Skin epidermis (tissue), 12 donors: ENCODE measurements around the gene KIR2DL1.
"Not testable (repeated sequence)": the region's sequence is repeated elsewhere in the genome, so short reads cannot be mapped to it uniquely, and the experiment has no call there.

Experiments used
- H3K27ac ChIP-seq, 21 experiments: fragments of 200-600 bp; sonication (generic) in 11 of 21; one replicate each; pipeline ENCODE4 v1.5.0; 2020; ENCODE audit warnings: mild to moderate bottlenecking in 3 of 21, inconsistent platforms in 2 of 21, moderate library complexity in 2 of 21
- H3K4me3 ChIP-seq, 7 experiments: fragments of 200-600 bp; sonication (generic) in 2 of 7; one replicate each; pipeline ENCODE4 v1.5.0; 2020; ENCODE audit warnings: inconsistent platforms in 2 of 7, mild to moderate bottlenecking in 2 of 7, moderate library complexity in 1 of 7

The KIR2DL1 gene

DNA sequence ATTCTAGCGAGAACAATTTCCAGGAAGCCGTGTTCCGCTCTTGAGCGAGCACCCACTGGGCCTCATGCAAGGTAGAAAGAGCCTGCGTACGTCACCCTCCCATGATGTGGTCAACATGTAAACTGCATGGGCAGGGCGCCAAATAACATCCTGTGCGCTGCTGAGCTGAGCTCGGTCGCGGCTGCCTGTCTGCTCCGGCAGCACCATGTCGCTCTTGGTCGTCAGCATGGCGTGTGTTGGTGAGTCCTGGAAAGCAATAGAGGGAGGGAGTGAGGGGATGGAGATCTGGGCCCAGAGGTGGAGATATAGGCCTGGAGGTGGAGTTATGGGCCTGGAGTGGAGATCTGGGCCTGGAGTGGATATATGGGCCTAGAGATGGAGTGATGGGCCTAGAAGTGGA lies at the start of gene KIR2DL1:
Gene KIR2DL1, plus strand, starts transcription at position 148 of the 400 bp plus-strand sequence. Its CDS starts 58 bp downstream, at position 206.
- not testable (repeated sequence) for H3K27ac ChIP-seq, H3K4me3 ChIP-seq

DNA sequence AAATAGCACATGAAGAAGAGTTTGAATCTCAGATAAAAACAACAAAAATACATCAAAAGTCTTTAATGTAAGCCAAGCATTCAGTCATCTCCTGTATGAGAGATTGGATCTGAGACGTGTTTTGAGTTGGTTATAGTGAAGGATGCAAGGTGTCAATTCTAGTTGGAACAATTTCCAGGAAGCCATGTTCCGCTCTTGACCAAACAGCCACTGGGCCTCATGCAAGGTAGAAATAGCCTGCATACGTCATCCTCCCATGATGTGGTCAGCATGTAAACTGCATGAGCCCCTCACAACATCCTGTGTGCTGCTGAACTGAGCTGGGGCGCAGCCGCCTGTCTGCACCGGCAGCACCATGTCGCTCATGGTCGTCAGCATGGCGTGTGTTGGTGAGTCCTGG lies 45.5 kb upstream of the KIR2DL1 start, which contains the start of gene KIR3DL3:
Gene KIR3DL3, plus strand, starts transcription at position 301 of the 400 bp plus-strand sequence. Its CDS starts 55 bp downstream, at position 356.
- H3K27ac ChIP-seq, result no peak within 1 kb of the TSS

DNA sequence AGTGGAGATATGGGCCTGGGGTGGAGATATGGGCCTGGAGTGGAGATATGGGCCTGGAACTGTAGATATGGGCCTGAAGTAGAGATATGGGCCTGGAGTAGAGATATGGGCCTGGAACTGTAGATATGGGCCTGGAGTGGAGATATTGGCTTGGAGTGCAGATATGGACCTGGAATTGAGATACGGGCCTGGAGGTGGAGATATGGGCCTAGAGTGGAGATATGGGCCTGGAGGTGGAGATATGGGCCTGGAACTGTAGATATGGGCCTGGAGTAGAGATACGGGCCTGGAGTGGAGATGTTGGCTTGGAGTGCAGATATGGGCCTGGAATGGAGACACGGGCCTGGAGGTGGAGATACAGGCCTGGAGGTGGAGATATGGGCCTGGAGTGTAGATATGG lies 44.9 kb upstream of the KIR2DL1 start:
- Histone ChIP-seq H3K4me3 (no peak overlapping the region), H3K27ac (no peak overlapping the region)

More for the DNA sequence above, 45.5 kb upstream of the KIR2DL1 start, which contains the start of gene KIR3DL3:
- H3K4me3 ChIP-seq, result no peak within 1 kb of the TSS

DNA sequence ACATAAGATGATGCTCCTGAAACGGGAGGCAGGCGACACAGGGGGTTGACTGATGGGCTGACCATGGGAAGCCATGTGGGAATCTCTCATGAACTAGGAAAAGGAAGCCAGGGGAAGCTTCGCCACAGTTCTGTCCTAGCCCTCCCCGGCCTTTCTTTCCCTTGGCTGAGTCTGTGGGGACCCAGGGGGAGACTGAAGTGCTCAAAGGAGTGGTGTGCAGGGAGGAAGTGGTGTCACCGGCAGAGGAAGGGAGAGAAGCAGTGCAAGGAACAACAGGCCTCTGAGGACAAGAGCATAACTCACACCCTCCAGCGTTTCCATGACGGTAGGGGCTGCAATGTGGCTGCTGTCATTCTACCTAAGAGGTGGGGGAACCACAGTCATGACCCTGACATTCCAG lies 44.3 kb upstream of the KIR2DL1 start:
- no peak overlapping the region for H3K27ac ChIP-seq
- no peak overlapping the region for H3K4me3 ChIP-seq

DNA sequence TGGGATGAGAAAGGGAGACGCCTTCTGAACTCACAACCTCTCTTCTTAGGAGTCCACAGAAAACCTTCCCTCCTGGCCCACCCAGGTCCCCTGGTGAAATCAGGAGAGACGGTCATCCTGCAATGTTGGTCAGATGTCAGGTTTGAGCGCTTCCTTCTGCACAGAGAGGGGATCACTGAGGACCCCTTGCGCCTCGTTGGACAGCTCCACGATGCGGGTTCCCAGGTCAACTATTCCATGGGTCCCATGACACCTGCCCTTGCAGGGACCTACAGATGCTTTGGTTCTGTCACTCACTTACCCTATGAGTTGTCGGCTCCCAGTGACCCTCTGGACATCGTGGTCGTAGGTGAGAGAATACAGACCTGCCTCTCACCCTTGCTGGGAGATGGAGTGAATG lies 42.0 kb upstream of the KIR2DL1 start:
- Histone ChIP-seq H3K4me3 (no peak overlapping the region), H3K27ac (no peak overlapping the region)

DNA sequence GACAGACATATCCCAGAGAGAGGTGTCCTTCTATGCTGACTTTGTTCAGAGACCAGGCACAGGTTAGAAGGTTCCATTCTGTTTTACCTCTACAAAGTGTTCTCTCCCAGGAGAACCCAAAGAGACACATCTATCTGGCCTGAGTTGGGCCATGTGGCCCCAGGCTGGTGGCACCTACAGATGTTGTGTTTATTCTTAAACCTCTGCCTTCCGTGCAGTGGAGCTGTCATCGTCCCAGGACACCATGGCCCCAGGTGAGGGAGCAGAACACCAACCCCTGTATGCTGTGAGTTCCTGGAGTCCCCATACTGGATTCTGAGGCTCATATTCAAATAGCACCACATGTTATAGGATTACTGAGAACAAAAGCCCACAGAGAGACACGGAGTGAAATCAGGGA lies 41.4 kb upstream of the KIR2DL1 start:
- Histone ChIP-seq H3K27ac (no peak overlapping the region), H3K4me3 (no peak overlapping the region)

DNA sequence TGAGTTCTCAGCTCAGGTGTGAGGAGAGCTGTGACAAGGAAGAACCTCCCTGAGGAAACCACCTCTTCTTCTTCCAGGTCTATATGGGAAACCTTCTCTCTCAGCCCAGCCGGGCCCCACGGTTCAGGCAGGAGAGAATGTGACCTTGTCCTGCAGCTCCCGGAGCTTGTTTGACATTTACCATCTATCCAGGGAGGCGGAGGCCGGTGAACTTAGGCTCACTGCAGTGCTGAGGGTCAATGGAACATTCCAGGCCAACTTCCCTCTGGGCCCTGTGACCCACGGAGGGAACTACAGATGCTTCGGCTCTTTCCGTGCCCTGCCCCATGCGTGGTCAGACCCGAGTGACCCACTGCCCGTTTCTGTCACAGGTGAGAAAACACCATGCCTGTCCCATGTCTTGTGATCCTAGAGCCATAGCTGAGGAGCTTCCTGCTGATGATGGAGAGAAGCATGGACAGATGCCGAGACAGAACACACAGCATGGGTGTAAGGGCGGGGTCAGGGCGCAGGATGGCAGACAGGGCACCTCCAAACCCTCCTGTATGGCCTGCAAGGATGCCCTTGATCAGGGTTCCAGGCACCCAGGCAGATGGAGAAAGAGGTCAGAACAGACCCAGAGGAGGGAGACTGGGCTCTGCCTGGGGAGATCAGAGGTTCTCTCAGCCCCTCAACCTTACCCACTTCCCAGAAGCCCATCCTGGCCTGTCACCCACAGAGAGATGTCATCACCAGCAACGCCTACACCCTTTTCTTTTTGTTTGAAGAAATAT lies 40.0 kb upstream of the KIR2DL1 start:
- no peak overlapping the region for H3K4me3 ChIP-seq
- H3K27ac ChIP-seq, result no peak overlapping the region

DNA sequence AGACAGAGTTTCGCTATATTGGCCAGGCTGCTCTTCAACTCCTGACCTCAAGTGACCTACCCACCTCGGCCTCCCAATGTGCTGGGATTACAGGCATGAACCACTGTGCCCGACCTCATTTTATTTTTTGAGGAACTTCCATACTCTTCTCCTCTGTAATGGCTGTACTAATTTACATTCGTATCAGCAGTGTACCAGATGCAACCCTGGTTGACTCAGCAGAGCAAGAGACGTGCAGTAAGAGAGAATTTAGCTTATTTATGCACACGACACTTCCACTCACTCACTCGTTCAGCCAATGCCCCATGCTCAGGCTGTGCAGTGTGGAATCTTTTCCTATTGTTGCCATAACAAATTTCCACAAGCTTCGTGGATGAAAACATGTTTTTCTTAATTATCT lies 38.4 kb upstream of the KIR2DL1 start:
- no peak overlapping the region for H3K4me3 ChIP-seq
- H3K27ac ChIP-seq, result no peak overlapping the region

DNA sequence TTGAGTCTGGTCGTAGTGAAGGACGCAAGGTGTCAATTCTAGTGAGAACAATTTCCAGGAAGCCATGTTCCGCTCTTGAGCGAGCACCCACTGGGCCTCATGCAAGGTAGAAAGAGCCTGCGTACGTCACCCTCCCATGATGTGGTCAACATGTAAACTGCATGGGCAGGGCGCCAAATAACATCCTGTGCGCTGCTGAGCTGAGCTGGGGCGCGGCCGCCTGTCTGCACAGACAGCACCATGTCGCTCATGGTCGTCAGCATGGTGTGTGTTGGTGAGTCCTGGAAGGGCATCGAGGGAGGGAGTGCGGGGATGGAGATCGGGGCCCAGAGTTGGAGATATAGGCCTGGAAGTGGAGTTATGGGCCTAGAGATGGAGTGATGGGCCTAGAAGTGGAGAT lies 31.3 kb upstream of the KIR2DL1 start, which contains the start of gene KIR2DL3:
Gene KIR2DL3, plus strand, starts transcription at position 208 of the 400 bp plus-strand sequence. Its CDS starts 33 bp downstream, at position 241.
- not testable (repeated sequence) for H3K27ac ChIP-seq, H3K4me3 ChIP-seq

DNA sequence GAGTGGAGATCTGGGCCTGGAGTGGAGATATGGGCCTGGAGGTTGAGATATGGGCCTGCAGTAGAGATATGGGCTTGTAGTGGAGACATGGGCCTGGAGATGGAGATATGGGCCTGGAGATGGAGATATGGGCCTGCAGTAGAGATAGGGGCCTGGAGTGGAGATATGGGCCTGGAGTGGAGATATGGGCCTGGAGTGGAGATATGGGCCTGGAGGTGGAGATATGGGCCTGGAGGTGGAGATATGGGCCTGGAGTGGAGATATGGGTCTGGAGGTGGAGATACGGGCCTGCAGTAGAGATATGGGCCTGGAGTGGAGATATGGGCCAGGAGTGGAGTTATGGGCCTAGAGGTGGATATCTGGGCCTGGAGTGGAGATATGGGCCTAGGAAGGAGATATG lies 30.9 kb upstream of the KIR2DL1 start:
- no peak overlapping the region for H3K27ac ChIP-seq
- no peak overlapping the region for H3K4me3 ChIP-seq

DNA sequence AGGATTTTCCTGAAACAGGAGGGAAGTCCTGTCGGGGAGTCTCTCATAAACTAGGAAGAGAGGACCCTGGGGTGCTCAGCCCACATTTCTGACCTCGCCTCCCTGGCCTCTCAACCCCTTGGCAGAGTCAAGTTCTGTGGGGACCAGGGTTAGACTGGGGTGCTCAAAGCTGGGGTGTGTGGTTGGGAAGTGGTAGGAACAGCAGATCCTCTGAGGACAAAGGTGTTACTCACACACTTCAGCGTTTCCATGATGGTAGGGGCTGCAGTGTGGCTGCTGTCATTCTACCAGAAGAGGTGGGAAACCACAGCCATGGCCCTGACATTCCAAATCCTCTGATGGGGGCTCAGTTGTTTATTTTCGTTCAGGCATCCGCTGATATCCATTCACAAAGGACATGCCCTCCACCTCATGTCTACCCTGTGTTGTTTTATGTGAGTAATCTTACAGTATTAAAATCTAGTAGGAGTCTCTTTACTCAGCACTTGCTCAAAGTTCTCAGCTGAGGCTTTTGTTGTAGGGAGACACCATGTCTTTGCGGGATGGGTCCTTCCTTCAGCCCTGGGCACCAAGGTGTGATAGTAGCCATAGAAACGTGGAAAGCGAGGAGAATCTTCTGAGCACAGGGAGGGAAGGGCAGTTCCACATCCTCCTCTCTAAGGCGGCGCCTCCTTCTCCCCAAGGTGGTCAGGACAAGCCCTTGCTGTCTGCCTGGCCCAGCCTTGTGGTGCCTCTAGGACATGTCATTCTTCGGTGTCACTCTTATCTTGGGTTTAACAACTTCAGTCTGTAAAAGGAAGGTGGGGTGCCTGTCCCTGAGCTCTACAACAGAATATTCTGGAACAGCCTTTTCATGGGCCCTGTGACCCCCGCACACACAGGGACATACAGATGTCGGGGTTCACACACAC lies 29.8 kb upstream of the KIR2DL1 start:
- Histone ChIP-seq H3K27ac (no peak overlapping the region), H3K4me3 (no peak overlapping the region)

DNA sequence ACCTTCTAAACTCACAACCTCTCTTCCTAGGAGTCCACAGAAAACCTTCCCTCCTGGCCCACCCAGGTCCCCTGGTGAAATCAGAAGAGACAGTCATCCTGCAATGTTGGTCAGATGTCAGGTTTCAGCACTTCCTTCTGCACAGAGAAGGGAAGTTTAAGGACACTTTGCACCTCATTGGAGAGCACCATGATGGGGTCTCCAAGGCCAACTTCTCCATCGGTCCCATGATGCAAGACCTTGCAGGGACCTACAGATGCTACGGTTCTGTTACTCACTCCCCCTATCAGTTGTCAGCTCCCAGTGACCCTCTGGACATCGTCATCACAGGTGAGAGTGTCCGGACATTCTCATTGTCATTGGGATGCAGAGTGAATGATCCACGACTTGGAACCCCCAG lies 27.6 kb upstream of the KIR2DL1 start:
- not testable (repeated sequence) for H3K4me3 ChIP-seq, H3K27ac ChIP-seq

DNA sequence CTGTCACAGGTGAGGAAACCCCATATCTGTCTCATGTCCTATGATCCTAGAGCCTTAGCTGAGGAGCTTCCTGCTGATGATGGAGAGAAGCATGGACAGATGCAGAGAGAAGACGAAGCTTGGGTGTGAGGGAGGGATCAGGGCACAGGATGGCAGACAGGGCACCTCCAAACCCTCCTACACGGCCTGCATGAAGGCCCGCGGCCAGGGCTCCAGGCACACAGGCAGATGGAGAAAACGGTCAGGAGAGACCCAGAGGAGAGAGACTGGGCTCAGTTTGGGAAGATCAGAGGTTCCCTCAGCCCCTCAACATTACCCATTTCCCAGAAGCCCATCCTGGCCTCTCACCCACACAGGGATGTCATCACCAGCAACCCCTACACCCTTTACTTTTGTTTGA lies 25.5 kb upstream of the KIR2DL1 start:
- H3K4me3 ChIP-seq, result not testable (repeated sequence)

DNA sequence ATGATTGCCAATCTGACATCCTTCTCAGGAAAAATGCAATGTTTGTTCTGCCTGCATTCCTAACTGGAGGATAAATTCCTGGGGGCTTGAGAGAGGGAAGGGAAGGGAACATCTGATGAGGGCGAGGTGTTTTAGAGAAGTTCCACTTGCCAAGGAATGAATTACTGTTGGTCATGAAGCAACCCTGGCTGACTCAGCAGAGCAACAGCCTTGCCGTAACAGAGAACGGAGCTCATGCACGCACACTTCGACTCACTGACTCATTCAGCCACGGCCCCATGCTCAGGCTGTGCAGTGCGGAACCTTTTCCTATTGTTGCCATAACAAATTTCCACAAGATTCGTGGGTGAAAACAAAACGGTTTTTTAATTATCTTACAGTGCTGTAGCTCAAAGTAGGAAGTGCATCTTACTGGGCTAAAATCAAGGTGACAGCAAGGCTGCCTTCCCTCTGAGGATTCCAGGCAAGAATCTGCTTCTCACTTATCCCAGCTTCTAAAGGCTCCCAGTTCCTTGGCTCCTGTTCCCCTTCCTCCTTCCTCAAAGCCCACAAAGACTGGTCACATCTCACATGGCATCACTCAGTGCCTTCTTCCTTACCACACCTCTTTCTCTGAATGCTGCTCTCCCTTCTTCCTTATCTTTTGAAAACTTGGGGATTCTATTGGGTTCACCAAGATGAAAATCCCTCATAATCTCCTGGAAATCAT lies 21.8 kb upstream of the KIR2DL1 start:
- not testable (repeated sequence) for H3K27ac ChIP-seq, H3K4me3 ChIP-seq

More for the DNA sequence above, 25.5 kb upstream of the KIR2DL1 start:
- not testable (repeated sequence) for H3K27ac ChIP-seq

DNA sequence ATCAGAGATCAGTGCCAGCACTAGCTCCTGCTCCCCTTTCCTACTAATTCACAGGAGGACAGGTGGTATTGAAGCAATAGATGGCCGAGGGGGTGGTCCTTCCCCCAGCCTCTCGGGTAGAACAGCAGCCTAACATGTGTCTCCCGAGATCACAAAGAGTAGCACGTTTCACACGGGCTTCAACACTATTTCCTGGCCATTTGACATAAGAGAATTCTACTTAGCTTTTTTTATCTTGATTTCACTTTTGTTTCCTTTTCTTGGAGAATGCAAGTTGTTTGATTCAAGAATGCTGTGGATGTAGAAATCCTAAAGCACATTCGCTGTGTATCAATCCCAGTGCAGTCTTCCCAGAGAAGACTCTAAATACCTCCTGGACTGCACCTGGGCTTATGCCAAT lies 19.3 kb upstream of the KIR2DL1 start:
- H3K4me3 ChIP-seq, H3K27ac ChIP-seq: not testable (repeated sequence)

DNA sequence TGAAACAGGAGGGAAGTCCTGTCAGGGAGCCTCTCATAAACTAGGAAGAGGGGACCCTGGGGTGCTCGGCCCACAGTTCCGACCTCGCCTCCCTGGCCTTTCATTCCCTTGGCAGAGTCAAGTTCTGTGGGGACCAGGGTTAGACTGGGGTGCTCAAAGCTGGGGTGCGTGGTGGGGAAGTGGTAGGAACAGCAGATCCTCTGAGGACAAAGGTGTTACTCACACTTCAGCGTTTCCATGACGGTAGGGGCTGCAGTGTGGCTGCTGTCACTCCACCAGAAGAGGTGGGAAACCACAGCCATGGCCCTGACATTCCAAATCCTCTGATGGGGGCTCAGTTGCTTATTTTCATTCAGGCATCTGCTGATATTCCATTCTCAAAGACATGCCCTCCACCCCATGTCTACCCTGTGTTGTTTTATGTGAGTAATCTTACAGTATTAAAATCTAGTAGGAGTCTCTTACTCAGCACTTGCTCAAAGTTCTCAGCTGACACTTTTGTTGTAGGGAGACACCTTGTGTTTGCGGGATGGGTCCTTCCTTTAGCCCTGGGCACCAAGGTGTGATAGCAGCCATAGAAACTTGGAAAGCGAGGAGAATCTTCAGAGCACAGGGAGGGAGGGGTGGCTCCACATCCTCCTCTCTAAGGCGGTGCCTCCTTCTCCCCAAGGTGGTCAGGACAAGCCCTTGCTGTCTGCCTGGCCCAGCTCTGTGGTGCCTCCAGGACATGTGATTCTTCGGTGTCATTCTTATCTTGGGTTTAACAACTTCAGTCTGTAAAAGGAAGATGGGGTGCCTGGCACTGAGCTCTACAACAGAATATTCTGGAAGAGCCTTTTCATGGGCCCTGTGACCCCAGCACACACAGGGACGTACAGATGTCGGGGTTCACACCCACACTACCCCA lies 13.1 kb upstream of the KIR2DL1 start:
- H3K4me3 ChIP-seq, H3K27ac ChIP-seq: not testable (repeated sequence)

DNA sequence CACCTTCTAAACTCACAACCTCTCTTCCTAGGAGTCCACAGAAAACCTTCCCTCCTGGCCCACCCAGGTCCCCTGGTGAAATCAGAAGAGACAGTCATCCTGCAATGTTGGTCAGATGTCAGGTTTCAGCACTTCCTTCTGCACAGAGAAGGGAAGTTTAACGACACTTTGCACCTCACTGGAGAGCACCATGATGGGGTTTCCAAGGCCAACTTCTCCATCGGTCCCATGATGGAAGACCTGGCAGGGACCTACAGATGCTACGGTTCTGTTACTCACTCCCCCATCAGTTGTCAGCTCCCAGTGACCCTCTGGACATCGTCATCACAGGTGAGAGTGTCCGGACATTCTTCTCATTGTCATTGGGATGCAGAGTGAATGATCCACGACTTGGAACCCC lies 11.0 kb upstream of the KIR2DL1 start:
- not testable (repeated sequence) for H3K27ac ChIP-seq, H3K4me3 ChIP-seq

DNA sequence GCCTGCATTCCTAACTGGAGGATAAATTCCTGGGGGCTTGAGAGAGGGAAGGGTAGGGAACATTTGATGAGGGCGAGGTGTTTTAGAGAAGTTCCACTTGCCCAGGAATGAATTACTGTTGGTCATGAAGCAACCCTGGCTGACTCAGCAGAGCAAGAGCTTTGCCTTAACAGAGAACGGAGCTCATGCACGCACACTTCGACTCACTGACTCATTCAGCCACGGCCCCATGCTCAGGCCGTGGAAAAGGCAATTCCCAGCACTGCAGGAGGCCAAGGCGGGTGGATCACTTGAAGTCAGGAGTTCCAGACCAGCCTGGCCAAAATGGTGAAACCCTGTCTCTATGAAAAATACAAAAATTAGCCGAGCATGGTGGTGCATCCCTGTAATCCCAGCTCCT lies 5.4 kb upstream of the KIR2DL1 start:
- not testable (repeated sequence) for H3K4me3 ChIP-seq, H3K27ac ChIP-seq

DNA sequence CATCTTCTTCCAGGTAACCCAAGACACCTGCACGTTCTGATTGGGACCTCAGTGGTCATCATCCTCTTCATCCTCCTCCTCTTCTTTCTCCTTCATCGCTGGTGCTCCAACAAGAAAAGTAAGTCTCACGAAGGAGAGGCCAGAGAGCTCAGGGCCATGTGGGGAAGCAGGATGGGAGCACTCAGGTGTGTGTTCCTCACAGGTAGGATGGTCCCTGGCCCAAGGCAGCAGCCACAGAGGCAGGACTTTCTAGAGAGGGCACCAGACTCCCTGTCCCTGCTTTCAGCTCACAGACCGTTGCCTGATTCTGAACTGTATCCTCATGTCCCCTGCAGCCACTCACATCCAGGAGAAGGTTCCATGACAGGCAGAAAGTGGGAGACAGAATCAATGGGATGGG lies 3.1 kb upstream of the KIR2DL1 start:
- H3K27ac ChIP-seq, H3K4me3 ChIP-seq: not testable (repeated sequence)
